CD4-positive, alpha-beta T cell treated with Interleukin-10 for 1 hour (primary cell): Measurements from ENCODE around the gene RFC2.
"Not testable (repeated sequence)": the region's sequence is repeated elsewhere in the genome, so short reads cannot be mapped to it uniquely, and the experiment has no call there.

Source experiments
- DNase-seq: peaks from one replicate; pipeline ENCODE4 v3.0.0-alpha.2; 2020

Gene RFC2

GRCh38 chr7:74246497-74246896 is 7.7 kb downstream of the RFC2 start:
- DNase-seq, result no peak

- DNase-seq, result no peak
These were observed 12.1 kb downstream of the RFC2 start for GRCh38 chr7:74242122-74242443.

- DNase-seq, result no peak
These were observed 13.7 kb downstream of the RFC2 start for GRCh38 chr7:74240482-74240881.

GRCh38 chr7:74236284-74236683 is 17.9 kb downstream of the RFC2 start:
- DNase-seq, result no peak

- no peak for DNase-seq
These were observed 18.5 kb downstream of the RFC2 start for GRCh38 chr7:74235518-74236268.

GRCh38 chr7:74233655-74234285 is 20.4 kb downstream of the RFC2 start:
- no peak for DNase-seq

- DNase-seq, result no peak
These were observed 23.0 kb downstream of the RFC2 start for GRCh38 chr7:74231232-74231590.

GRCh38 chr7:74230446-74231231 is 23.6 kb downstream of the RFC2 start:
- DNase-seq, result no peak

- DNase-seq, result no peak
These were observed 25.0 kb downstream of the RFC2 start for GRCh38 chr7:74228951-74229900.

GRCh38 chr7:74226633-74227032 is 27.6 kb downstream of the RFC2 start:
- DNase-seq, result no peak

- DNase-seq, result no peak
These were observed 28.8 kb downstream of the RFC2 start for GRCh38 chr7:74225400-74225799.

GRCh38 chr7:74224907-74225306 is 29.3 kb downstream of the RFC2 start:
- not testable (repeated sequence) for DNase-seq

- no peak for DNase-seq
These were observed 29.7 kb downstream of the RFC2 start for GRCh38 chr7:74224511-74224832.

GRCh38 chr7:74223711-74224510 is 30.3 kb downstream of the RFC2 start:
- DNase-seq, result no peak

- DNase-seq, result no peak
These were observed 31.1 kb downstream of the RFC2 start for GRCh38 chr7:74222851-74223710.

GRCh38 chr7:74221713-74222112 is 32.5 kb downstream of the RFC2 start:
- no peak for DNase-seq

- no peak for DNase-seq
These were observed 34.0 kb downstream of the RFC2 start for GRCh38 chr7:74220229-74220628.

GRCh38 chr7:74219416-74219815 is 34.8 kb downstream of the RFC2 start:
- no peak for DNase-seq

GRCh38 chr7:74218343-74218698 is 35.9 kb downstream of the RFC2 start:
- no peak for DNase-seq

GRCh38 chr7:74217455-74218342 is 36.5 kb downstream of the RFC2 start:
- DNase-seq, result no peak
